ENCODE measurements around the gene BCAS1. TPM values are rescaled to one million over a fixed set of nuclear protein-coding genes. Genes with fewer than 3 reads are reported as not detected.

The BCAS1 gene
- total RNA-seq, 1 experiment from 2014 or later = 1.2 TPM

GRCh38 chr20:53944796-53945195 lies 125.6 kb downstream of the BCAS1 start:
- POLR2A ChIA-PET = no interaction called here
- no peaks in the 10 kb centered on the region for H3K9me3 Mint-ChIP-seq (ENCODE audit: unreplicated experiment)
- no peak overlapping the region for H3K4me3 ChIP-seq (ENCODE audit: low read depth, low read length)
- no peak overlapping the region for H3K4me3 Mint-ChIP-seq (ENCODE audit: unreplicated experiment)
- no peak for TF ChIP-seq CTCF (IDR thresholded peaks at IDR 0.05; ENCODE audit: insufficient read depth in 1 of 2, low read depth in 1 of 2, low read length in 1 of 2, severe bottlenecking in 1 of 2, unreplicated experiment in 1 of 2)
- CTCF ChIA-PET = no interaction called here
- no peaks in the 10 kb centered on the region for H3K36me3 ChIP-seq (ENCODE audit: control insufficient read depth, insufficient read depth, low read length)
- intact Hi-C loops (cut with micrococcal nuclease; ENCODE audit: unreplicated experiment) = no loop called here
- no peaks in the 10 kb centered on the region; the same call in 1 of the 2 replicates for H3K27me3 ChIP-seq (replicated peaks; ENCODE audit: control insufficient read depth, insufficient read depth, low read length)
- no peaks in the 10 kb centered on the region for H3K36me3 Mint-ChIP-seq (ENCODE audit: insufficient read depth, unreplicated experiment)
- H3K9me3 ChIP-seq = no peaks in the 10 kb centered on the region
- no peak overlapping the region for H3K27ac Mint-ChIP-seq (ENCODE audit: unreplicated experiment)
- H3K4me1 Mint-ChIP-seq (ENCODE audit: low read depth, unreplicated experiment) = peaks cover 8% of the 10 kb centered on the region
- no peaks in the 10 kb centered on the region for H3K27me3 Mint-ChIP-seq (ENCODE audit: insufficient read depth, unreplicated experiment)
- no peak for DNase-seq
- H3K4me1 ChIP-seq = peaks cover 5% of the 10 kb centered on the region
- BruUV-seq (replicated peaks) = no TSS peak

GRCh38 chr20:53943522-53944291 lies 126.7 kb downstream of the BCAS1 start:
- Histone ChIP-seq H3K27me3 (replicated peaks; ENCODE audit: control insufficient read depth, insufficient read depth, low read length) (no peaks in the 10 kb centered on the region; the same call in 1 of the 2 replicates), H3K4me3 (ENCODE audit: low read depth, low read length) (no peak overlapping the region), H3K36me3 (ENCODE audit: control insufficient read depth, insufficient read depth, low read length) (no peaks in the 10 kb centered on the region), H3K4me1 (peaks cover 16% of the 10 kb centered on the region), H3K9me3 (no peaks in the 10 kb centered on the region)
- Mint-ChIP-seq H3K36me3 (ENCODE audit: insufficient read depth, unreplicated experiment) (no peaks in the 10 kb centered on the region), H3K4me3 (ENCODE audit: unreplicated experiment) (no peak overlapping the region), H3K9me3 (ENCODE audit: unreplicated experiment) (no peaks in the 10 kb centered on the region), H3K27me3 (ENCODE audit: insufficient read depth, unreplicated experiment) (no peaks in the 10 kb centered on the region), H3K27ac (ENCODE audit: unreplicated experiment) (no peak overlapping the region), H3K4me1 (ENCODE audit: low read depth, unreplicated experiment) (peaks cover 15% of the 10 kb centered on the region)
- BruUV-seq (replicated peaks) = no TSS peak
- peak in 1 of 2 experiments; percentile 50 for DNase-seq
- intact Hi-C loops (cut with micrococcal nuclease; ENCODE audit: unreplicated experiment) = no loop called here
- POLR2A ChIA-PET = no interaction called here
- TF ChIP-seq CTCF (IDR thresholded peaks at IDR 0.05; ENCODE audit: insufficient read depth in 1 of 2, low read depth in 1 of 2, low read length in 1 of 2, severe bottlenecking in 1 of 2, unreplicated experiment in 1 of 2) = peak; percentile 71 to 89
- CTCF ChIA-PET = no interaction called here

GRCh38 chr20:53942973-53943372 lies 127.4 kb downstream of the BCAS1 start:
- ChIA-PET POLR2A (no interaction called here), CTCF (no interaction called here)
- H3K36me3 ChIP-seq (ENCODE audit: control insufficient read depth, insufficient read depth, low read length) = no peaks in the 10 kb centered on the region
- no peaks in the 10 kb centered on the region for H3K27me3 Mint-ChIP-seq (ENCODE audit: insufficient read depth, unreplicated experiment)
- no peak for TF ChIP-seq CTCF (IDR thresholded peaks at IDR 0.05; ENCODE audit: insufficient read depth in 1 of 2, low read depth in 1 of 2, low read length in 1 of 2, severe bottlenecking in 1 of 2, unreplicated experiment in 1 of 2)
- no peak overlapping the region for H3K4me3 Mint-ChIP-seq (ENCODE audit: unreplicated experiment)
- no peaks in the 10 kb centered on the region; the same call in 1 of the 2 replicates for H3K27me3 ChIP-seq (replicated peaks; ENCODE audit: control insufficient read depth, insufficient read depth, low read length)
- BruUV-seq (replicated peaks) = no TSS peak
- no peak overlapping the region for H3K27ac Mint-ChIP-seq (ENCODE audit: unreplicated experiment)
- peaks cover 21% of the 10 kb centered on the region for H3K4me1 Mint-ChIP-seq (ENCODE audit: low read depth, unreplicated experiment)
- no peak overlapping the region for H3K4me3 ChIP-seq (ENCODE audit: low read depth, low read length)
- peak in 1 of 2 experiments; percentile 25 for DNase-seq
- no peaks in the 10 kb centered on the region for H3K36me3 Mint-ChIP-seq (ENCODE audit: insufficient read depth, unreplicated experiment)
- no peaks in the 10 kb centered on the region for H3K9me3 Mint-ChIP-seq (ENCODE audit: unreplicated experiment)
- peaks cover 21% of the 10 kb centered on the region for H3K4me1 ChIP-seq
- intact Hi-C loops (cut with micrococcal nuclease; ENCODE audit: unreplicated experiment) = no loop called here
- H3K9me3 ChIP-seq = no peaks in the 10 kb centered on the region
